Measurements from ENCODE around the gene GUK1.

- TF ChIP-seq, protein P1, sequence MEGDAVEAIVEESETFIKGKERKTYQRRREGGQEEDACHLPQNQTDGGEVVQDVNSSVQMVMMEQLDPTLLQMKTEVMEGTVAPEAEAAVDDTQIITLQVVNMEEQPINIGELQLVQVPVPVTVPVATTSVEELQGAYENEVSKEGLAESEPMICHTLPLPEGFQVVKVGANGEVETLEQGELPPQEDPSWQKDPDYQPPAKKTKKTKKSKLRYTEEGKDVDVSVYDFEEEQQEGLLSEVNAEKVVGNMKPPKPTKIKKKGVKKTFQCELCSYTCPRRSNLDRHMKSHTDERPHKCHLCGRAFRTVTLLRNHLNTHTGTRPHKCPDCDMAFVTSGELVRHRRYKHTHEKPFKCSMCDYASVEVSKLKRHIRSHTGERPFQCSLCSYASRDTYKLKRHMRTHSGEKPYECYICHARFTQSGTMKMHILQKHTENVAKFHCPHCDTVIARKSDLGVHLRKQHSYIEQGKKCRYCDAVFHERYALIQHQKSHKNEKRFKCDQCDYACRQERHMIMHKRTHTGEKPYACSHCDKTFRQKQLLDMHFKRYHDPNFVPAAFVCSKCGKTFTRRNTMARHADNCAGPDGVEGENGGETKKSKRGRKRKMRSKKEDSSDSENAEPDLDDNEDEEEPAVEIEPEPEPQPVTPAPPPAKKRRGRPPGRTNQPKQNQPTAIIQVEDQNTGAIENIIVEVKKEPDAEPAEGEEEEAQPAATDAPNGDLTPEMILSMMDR (IDR thresholded peaks at IDR 0.05) = no peak
- TF ChIP-seq POLR2A (IDR thresholded peaks at IDR 0.05) (no peak), POLR2AphosphoS5 (IDR thresholded peaks at IDR 0.05) (peak in 2 of 3 donors; percentile 20 to 34), EP300 (IDR thresholded peaks at IDR 0.05; ENCODE audit: low read depth) (no peak)
Measured at GRCh38 chr1:228150461-228151179, 10.5 kb downstream of the GUK1 start.
